ENCODE results near the gene TTC13. TPM values are rescaled to one million over a fixed set of nuclear protein-coding genes. Genes with fewer than 3 reads are reported as not detected.
A peak's percentile ranks its signal among the peaks of the same experiment; 100 is the strongest.

Gene TTC13
- 1 to 10 TPM; 5.8 to 9.6 (median 6.9) TPM for total RNA-seq
- 1 to 10 TPM; 3.7 to 8.0 TPM for polyA plus RNA-seq
- long read RNA-seq, donor 1, partial matches to known transcripts, result 2 of 10 reads
- long read RNA-seq, donor 1, other reads (novel, unspliced or antisense), result 7 of 10 reads
- long read RNA-seq, donor 2, transcript TTC13-201 (23 exons, 3,253 nt), result major isoform, 6 of 48 reads
- long read RNA-seq, donor 2, partial matches to known transcripts, result 4 of 48 reads
- long read RNA-seq, donor 2, other reads (novel, unspliced or antisense), result 37 of 48 reads
- long read RNA-seq, donor 3, partial matches to known transcripts, result 1 of 9 reads
- long read RNA-seq, donor 3, other reads (novel, unspliced or antisense), result 5 of 9 reads

DNA sequence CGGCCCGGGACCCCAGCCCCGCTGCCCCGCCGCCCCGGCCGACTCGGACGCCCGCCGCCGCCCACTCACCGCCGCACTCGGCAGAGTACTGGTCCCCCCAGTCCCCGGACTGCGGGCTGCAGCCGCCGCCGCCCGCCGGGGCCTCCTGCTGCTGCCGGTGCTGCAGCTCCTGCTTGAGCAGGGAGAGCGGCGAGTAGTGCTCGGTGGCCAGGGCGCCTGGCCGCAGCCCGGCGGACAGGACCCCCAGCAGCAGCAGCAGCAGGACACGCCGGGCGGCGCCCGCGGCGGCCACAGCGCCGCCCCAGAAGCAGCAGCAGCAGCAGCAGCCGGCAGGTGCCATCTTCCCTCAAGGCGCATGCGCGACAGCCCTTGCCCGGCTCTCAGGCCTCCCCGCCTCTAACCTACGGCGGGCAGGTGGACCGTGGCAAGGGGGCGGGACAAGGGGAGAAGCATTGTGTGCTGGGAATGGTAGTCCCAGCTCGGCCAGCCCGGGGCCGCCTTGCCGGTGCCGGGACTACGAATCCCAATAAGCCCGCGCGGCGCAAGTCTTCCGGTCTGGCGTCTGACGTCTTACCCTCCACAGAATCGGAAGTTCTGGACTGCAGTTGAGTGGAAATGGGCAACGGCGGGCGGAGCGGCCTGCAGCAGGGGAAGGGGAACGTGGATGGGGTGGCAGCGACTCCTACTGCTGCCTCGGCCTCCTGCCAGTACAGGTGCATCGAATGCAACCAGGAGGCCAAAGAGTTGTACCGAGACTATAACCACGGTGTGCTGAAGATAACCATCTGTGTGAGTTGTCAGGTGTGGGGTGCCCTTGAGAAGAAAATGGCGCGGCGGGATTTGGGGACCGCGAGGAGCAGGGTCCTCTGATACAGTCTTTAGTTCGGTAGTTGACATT, at the start of gene TTC13, which contains the start of gene ARV1:
Gene TTC13 (minus strand): TSS at position 371 of the 898 bp plus-strand sequence. CDS start 31 bp downstream, at position 340.
Gene ARV1 (plus strand): TSS at position 604 of the 898 bp plus-strand sequence. CDS start 12 bp downstream, at position 616.
- DNase-seq (peak; percentile 98 to 100 (median 99)), ATAC-seq (peak; percentile 100)
- peaks cover 0 to 32% (median 9%) of the 10 kb centered on the region in 9 donors for H3K36me3 ChIP-seq
- H3K9me3 ChIP-seq, result no peaks in the 10 kb centered on the region
- WGBS, 4 donors, result 0 to 1% (median 1%) methylated on average over 45 to 79 of the region's 79 CpGs
- TF ChIP-seq, protein P1, sequence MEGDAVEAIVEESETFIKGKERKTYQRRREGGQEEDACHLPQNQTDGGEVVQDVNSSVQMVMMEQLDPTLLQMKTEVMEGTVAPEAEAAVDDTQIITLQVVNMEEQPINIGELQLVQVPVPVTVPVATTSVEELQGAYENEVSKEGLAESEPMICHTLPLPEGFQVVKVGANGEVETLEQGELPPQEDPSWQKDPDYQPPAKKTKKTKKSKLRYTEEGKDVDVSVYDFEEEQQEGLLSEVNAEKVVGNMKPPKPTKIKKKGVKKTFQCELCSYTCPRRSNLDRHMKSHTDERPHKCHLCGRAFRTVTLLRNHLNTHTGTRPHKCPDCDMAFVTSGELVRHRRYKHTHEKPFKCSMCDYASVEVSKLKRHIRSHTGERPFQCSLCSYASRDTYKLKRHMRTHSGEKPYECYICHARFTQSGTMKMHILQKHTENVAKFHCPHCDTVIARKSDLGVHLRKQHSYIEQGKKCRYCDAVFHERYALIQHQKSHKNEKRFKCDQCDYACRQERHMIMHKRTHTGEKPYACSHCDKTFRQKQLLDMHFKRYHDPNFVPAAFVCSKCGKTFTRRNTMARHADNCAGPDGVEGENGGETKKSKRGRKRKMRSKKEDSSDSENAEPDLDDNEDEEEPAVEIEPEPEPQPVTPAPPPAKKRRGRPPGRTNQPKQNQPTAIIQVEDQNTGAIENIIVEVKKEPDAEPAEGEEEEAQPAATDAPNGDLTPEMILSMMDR (IDR thresholded peaks at IDR 0.05), result peak in 7 of 12 donors; percentile 19 to 48 (median 28)
- TF ChIP-seq POLR2A (IDR thresholded peaks at IDR 0.05), result peak in 1 of 2 donors; percentile 79
- H3K27ac ChIP-seq, result peak within 1 kb of the TSS; percentile 75 to 88 (median 80)
- peaks cover 0 to 41% (median 20%) of the 10 kb centered on the region in 12 donors for H3K4me1 ChIP-seq
- H3K4me3 ChIP-seq, result peak within 1 kb of the TSS; percentile 40 to 92 (median 80)
- H3K27me3 ChIP-seq, result no peaks in the 10 kb centered on the region
- intact Hi-C loops (cut with DNase I), result loop anchor here in 3 of 10 donors (1.0 to 10.0 kb wide), 4 partner anchors 61 to 233 kb away; partner anchors contain the start of gene C1orf198 (in 1 of the 3)

DNA sequence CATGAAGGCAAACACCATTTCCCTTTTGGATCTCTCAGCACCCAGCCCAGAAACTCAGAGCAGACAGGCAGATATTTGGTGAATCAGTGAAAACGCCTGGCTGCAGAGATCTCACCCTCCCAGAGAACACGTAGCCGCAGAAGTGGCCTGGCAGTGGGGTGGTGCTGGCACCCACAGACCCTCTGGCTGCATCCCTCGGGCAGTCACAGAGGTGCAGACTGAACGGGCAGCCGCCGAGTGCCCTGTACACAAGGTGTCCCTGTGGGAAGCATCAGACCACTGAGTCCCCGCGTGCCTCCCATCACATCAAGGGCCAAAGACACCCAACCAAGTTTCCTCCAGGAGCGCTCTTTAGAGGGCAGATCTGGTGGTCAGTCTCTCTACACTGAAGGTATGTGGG, 49.3 kb upstream of the TTC13 start:
- Histone ChIP-seq H3K27me3 (no peaks in the 10 kb centered on the region), H3K4me1 (peaks cover 0 to 21% (median 0%) of the 10 kb centered on the region in 12 donors), H3K27ac (peak overlapping the region in 6 of 12 donors; percentile 25 to 59 (median 42)), H3K9me3 (no peaks in the 10 kb centered on the region), H3K4me3 (peak overlapping the region in 1 of 12 donors; percentile 28), H3K36me3 (no peaks in the 10 kb centered on the region)
- 93 to 97% (median 95%) methylated on average over 10 of the region's 10 CpGs for WGBS, 4 donors
- ATAC-seq, result no peak
- TF ChIP-seq POLR2A (IDR thresholded peaks at IDR 0.05), result no peak
- TF ChIP-seq, protein P1 (IDR thresholded peaks at IDR 0.05), result no peak
- intact Hi-C loops (cut with DNase I), result loop anchor here in 1 of 10 donors (10.0 kb wide), 1 partner anchor 47 kb away; no protein-coding TSS in a partner anchor
- DNase-seq, result no peak

GRCh38 chr1:231027136-231027925, 48.7 kb upstream of the TTC13 start:
- DNase-seq, result no peak
- Histone ChIP-seq H3K27ac (no peak overlapping the region), H3K4me3 (no peak overlapping the region), H3K27me3 (no peaks in the 10 kb centered on the region), H3K36me3 (no peaks in the 10 kb centered on the region), H3K4me1 (peaks cover 0 to 15% (median 0%) of the 10 kb centered on the region in 12 donors), H3K9me3 (no peaks in the 10 kb centered on the region)
- ATAC-seq, result no peak
- intact Hi-C loops (cut with DNase I), result loop anchor here in 1 of 10 donors (10.0 kb wide), 1 partner anchor 47 kb away; no protein-coding TSS in a partner anchor
- WGBS, 4 donors, result 83 to 89% (median 85%) methylated on average over 16 to 23 of the region's 23 CpGs
- TF ChIP-seq, protein P1 (IDR thresholded peaks at IDR 0.05), result no peak
- TF ChIP-seq POLR2A (IDR thresholded peaks at IDR 0.05), result no peak
